HCT116 (cell line): ENCODE data around the gene THSD4. TPM values are rescaled to one million over a fixed set of nuclear protein-coding genes. Genes with fewer than 3 reads are reported as not detected.

ENCODE experiments used
- ATAC-seq: fragments of 200-7000 bp; cut with Tn5 transposase; 2 replicates; pipeline ENCODE4 v1.9.1; 2020; ENCODE audit warnings: mild to moderate bottlenecking, moderate library complexity
- BruUV-seq: library from RNA; stranded (reverse); fragments of 400-500 nt; replicated peaks from 2 replicates; lab custom pipeline; 2021; lab: Mats Ljungman, UMichigan
- CTCF ChIA-PET: fragments of 300-600 bp; sonication (Branson Sonifier 250); formaldehyde crosslinking; loops from one replicate; lab custom pipeline; 2021; ENCODE audit warnings: antibody characterized with exemption; lab: Charles Lee
- POLR2A ChIA-PET: fragments of 300-600, 350-600 bp; sonication (Branson Sonifier 250); formaldehyde crosslinking; loops from one replicate; lab custom pipeline; 2021; ENCODE audit warnings: antibody characterized with exemption; lab: Charles Lee
- RAD21 ChIA-PET, 2 experiments: fragments of 300-600 bp; sonication (Branson Sonifier 250); formaldehyde crosslinking; loops; one replicate each; lab custom pipeline; 2023; ENCODE audit warnings: low total read pairs in 2 of 2; ENCODE audit not compliant: uncharacterized antibody in 2 of 2, unreplicated experiment in 2 of 2, low non-redundant PET in 1 of 2; lab: Charles Lee
- DNase-seq: peaks from one replicate; pipeline ENCODE4 v3.0.0-alpha.2; 2010; ENCODE audit warnings: low read depth, low spot score
- H2AFZ ChIP-seq: fragments of 200-600 bp; shearing (Covaris generic), sonication (generic); 2 replicates; pipeline ENCODE4 v1.6.1; 2017; ENCODE audit warnings: low read depth, mixed run types, mixed read lengths, antibody characterized with exemption, low read length; ENCODE audit not compliant: poor library complexity, severe bottlenecking
- H3K27ac ChIP-seq: 2 replicates; pipeline ENCODE4 v1.5.1; 2012; ENCODE audit warnings: low read depth, low read length
- H3K27me3 ChIP-seq: fragments of 200-600 bp; sonication (generic); 2 replicates; pipeline ENCODE4 v1.6.1; 2016; ENCODE audit warnings: mixed run types, low read length, mixed read lengths; ENCODE audit not compliant: insufficient read depth
- H3K36me3 ChIP-seq, 2 experiments: fragments of 200-500 bp in 1 of 2; fragments of 200-600 bp in 1 of 2; sonication (Bioruptor generic) in 1 of 2; sonication (generic) in 1 of 2; 2 replicates each; pipeline versions ENCODE4 v1.5.1 to v1.6.1; 2014 to 2016; ENCODE audit warnings: low read length in 2 of 2, inconsistent platforms in 1 of 2, mixed read lengths in 1 of 2, mixed run types in 1 of 2; ENCODE audit not compliant: insufficient read depth in 2 of 2, control insufficient read depth in 1 of 2
- H3K4me1 ChIP-seq, 2 experiments: fragments of 200-600 bp in 1 of 2; sonication (generic) in 1 of 2; 2 replicates each; pipeline versions ENCODE4 v1.5.1 to v1.6.1; 2012 to 2017; ENCODE audit warnings: low read length in 2 of 2, inconsistent platforms in 1 of 2, mild to moderate bottlenecking in 1 of 2, mixed read lengths in 1 of 2, mixed run types in 1 of 2, moderate library complexity in 1 of 2; ENCODE audit not compliant: insufficient read depth in 2 of 2, control insufficient read depth in 1 of 2
- H3K4me2 ChIP-seq: fragments of 200-600 bp; sonication (generic); 2 replicates; pipeline ENCODE4 v1.6.1; 2017; ENCODE audit warnings: mixed run types, low read length, mixed read lengths
- H3K4me3 ChIP-seq, 2 experiments: fragments of 200-600 bp in 1 of 2; sonication (generic) in 1 of 2; replicated peaks in 1 of 2; 2 replicates each; pipeline ENCODE4 v1.5.1; 2011 to 2016; ENCODE audit warnings: low read length in 2 of 2, control low read depth in 1 of 2, low read depth in 1 of 2, mild to moderate bottlenecking in 1 of 2, mixed read lengths in 1 of 2, mixed run types in 1 of 2
- H3K79me2 ChIP-seq: fragments of 200-600 bp; sonication (generic); 2 replicates; pipeline ENCODE4 v1.6.1; 2017; ENCODE audit warnings: mild to moderate bottlenecking, mixed run types, low read length, moderate library complexity, mixed read lengths; ENCODE audit not compliant: insufficient read depth
- H3K9ac ChIP-seq: fragments of 200-600 bp; sonication (generic); 2 replicates; pipeline ENCODE4 v1.6.1; 2016; ENCODE audit warnings: low read length, mixed read lengths
- H3K9me2 ChIP-seq: fragments of 200-600 bp; sonication (generic), shearing (Covaris generic); 2 replicates; pipeline ENCODE4 v1.6.1; 2017; ENCODE audit warnings: mixed run types, mild to moderate bottlenecking, moderate library complexity; ENCODE audit not compliant: insufficient read depth
- H3K9me3 ChIP-seq, 2 experiments: fragments of 200-500 bp in 1 of 2; fragments of 200-600 bp in 1 of 2; sonication (Bioruptor generic) in 1 of 2; sonication (generic) in 1 of 2; 2 replicates each; pipeline ENCODE4 v1.6.1; 2014 to 2017; ENCODE audit warnings: low read length in 2 of 2, mixed read lengths in 2 of 2, inconsistent platforms in 1 of 2, low read depth in 1 of 2, mild to moderate bottlenecking in 1 of 2, mixed run types in 1 of 2, moderate library complexity in 1 of 2; ENCODE audit not compliant: control insufficient read depth in 1 of 2, insufficient read depth in 1 of 2
- H4K20me1 ChIP-seq: fragments of 200-600 bp; sonication (generic), shearing (Covaris generic); 2 replicates; pipeline ENCODE4 v1.6.1; 2017; ENCODE audit warnings: mixed run types, mild to moderate bottlenecking, moderate library complexity; ENCODE audit not compliant: insufficient read depth
- CEBPB ChIP-seq: IDR thresholded peaks from 2 replicates; pipeline ENCODE4 v1.6.1; 2012; ENCODE audit warnings: low read depth
- ELF1 ChIP-seq: IDR thresholded peaks from 2 replicates; pipeline ENCODE4 v1.6.1; 2012; ENCODE audit warnings: low read depth, borderline replicate concordance
- RAD21 ChIP-seq: IDR thresholded peaks from 2 replicates; pipeline ENCODE4 v1.6.1; 2012; ENCODE audit warnings: low read depth, mild to moderate bottlenecking
- ZFX ChIP-seq: fragments of 450-650 bp; IDR thresholded peaks from 2 replicates; pipeline ENCODE4 v1.6.1; 2017
- ZNF274 ChIP-seq: fragments of 200-500 bp; sonication (Bioruptor generic); IDR thresholded peaks from 2 replicates; pipeline ENCODE4 v1.6.1; 2014; ENCODE audit warnings: mild to moderate bottlenecking, low read depth, low read length, inconsistent platforms
- intact Hi-C: fragments of 100-400 bp; cut with micrococcal nuclease; formaldehyde crosslinking; loops from 2 replicates; pipeline ENCODE4 v1.10.0; 2022
- total RNA-seq: library from RNA; stranded (reverse); gene quantifications from one replicate; pipeline ENCODE4 v1.2.1, GENCODE V29; 2021; ENCODE audit not compliant: unreplicated experiment
- TF ChIP-seq, protein P1 (sequence below): IDR thresholded peaks from 2 replicates; pipeline ENCODE4 v1.6.1; 2012
- TF ChIP-seq, protein P2 (sequence below), 3 experiments: fragments of 200-600 bp in 1 of 3; sonication (generic) in 1 of 3; IDR thresholded peaks in 2 of 3; conservative IDR thresholded peaks in 1 of 3; 2 replicates each; pipeline ENCODE4 v1.5.1; 2012 to 2017; ENCODE audit warnings: low read depth in 2 of 3, low read length in 2 of 3, antibody characterized with exemption in 1 of 3, borderline replicate concordance in 1 of 3, control low read depth in 1 of 3, mild to moderate bottlenecking in 1 of 3, mixed read lengths in 1 of 3, mixed run types in 1 of 3, moderate library complexity in 1 of 3; ENCODE audit not compliant: insufficient read depth in 1 of 3
- TF ChIP-seq, protein P3 (sequence below): IDR thresholded peaks from 2 replicates; pipeline ENCODE4 v1.6.1; 2012; ENCODE audit warnings: low read depth

The THSD4 gene
- total RNA-seq, 1 experiment from 2014 or later = 30.5 TPM

DNA sequence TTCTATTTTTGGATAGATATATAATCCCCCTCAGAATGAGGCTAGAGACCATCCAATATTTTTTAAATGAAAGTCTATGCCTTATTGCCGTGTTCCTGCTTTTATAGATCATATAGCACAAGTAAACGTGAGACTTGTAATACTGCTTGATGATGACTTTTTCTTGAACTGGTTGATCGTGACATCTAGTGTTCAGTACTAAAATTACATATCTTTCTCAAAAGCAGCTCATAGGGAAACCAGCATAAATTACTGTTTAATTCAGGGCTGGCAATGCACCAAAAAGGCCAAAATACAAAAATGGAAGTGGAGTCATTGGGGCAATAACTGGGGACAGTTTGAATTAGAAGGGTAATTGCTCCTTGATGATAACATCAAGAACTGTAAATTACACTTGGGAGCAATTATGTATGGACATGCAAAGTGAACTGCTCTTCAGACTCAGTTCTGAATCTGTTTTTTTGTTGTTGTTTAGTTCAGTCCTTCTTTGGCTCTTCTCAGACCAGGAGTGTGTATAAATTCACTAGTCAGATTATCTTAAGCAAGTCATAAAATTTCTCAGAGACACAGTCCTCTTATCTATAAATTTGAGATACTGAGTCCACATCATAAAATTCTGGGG, 325.3 kb downstream of the THSD4 start:
- BruUV-seq = no TSS peak
- ChIA-PET CTCF (interaction anchor here (0.5 to 2.9 kb wide), 17 partner anchors 11 to 718 kb away, joined by 3 to 48 read pairs (median 4); no protein-coding TSS in a partner anchor), POLR2A (no interaction called here), RAD21 (interaction anchor here (0.5 to 1.4 kb wide), 5 partner anchors 54 to 430 kb away, joined by 3 to 8 read pairs (median 4); no protein-coding TSS in a partner anchor)
- Histone ChIP-seq H3K79me2 (no peaks in the 10 kb centered on the region), H3K9me3 (peaks cover 0 to 5% of the 10 kb centered on the region in 2 experiments; a peak in 1 of 4 replicates), H3K27ac (no peak overlapping the region), H3K9me2 (no peaks in the 10 kb centered on the region), H3K36me3 (0 out of 4 replicates have a peak, but pooled peaks cover 0 to 3% of the 10 kb centered on the region in 2 experiments), H3K4me3 (no peak overlapping the region), H3K4me1 (peaks cover 46 to 51% of the 10 kb centered on the region in 2 experiments), H3K27me3 (no peaks in the 10 kb centered on the region), H3K4me2 (no peak overlapping the region), H4K20me1 (no peaks in the 10 kb centered on the region), H2AFZ (no peak overlapping the region), H3K9ac (no peak overlapping the region)
- TF ChIP-seq, protein P1, sequence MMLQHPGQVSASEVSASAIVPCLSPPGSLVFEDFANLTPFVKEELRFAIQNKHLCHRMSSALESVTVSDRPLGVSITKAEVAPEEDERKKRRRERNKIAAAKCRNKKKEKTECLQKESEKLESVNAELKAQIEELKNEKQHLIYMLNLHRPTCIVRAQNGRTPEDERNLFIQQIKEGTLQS = no peak
- TF ChIP-seq, protein P2, sequence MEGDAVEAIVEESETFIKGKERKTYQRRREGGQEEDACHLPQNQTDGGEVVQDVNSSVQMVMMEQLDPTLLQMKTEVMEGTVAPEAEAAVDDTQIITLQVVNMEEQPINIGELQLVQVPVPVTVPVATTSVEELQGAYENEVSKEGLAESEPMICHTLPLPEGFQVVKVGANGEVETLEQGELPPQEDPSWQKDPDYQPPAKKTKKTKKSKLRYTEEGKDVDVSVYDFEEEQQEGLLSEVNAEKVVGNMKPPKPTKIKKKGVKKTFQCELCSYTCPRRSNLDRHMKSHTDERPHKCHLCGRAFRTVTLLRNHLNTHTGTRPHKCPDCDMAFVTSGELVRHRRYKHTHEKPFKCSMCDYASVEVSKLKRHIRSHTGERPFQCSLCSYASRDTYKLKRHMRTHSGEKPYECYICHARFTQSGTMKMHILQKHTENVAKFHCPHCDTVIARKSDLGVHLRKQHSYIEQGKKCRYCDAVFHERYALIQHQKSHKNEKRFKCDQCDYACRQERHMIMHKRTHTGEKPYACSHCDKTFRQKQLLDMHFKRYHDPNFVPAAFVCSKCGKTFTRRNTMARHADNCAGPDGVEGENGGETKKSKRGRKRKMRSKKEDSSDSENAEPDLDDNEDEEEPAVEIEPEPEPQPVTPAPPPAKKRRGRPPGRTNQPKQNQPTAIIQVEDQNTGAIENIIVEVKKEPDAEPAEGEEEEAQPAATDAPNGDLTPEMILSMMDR (IDR thresholded peaks at IDR 0.05 in 2 of 3, conservative IDR thresholded peaks at IDR 0.05 in 1 of 3; ENCODE audit: borderline replicate concordance in 1 of 3, insufficient read depth in 1 of 3, low read depth in 2 of 3, low read length in 2 of 3) = peak; percentile 22 to 79 (median 68); a peak in 4 of 6 replicates
- no peak for TF ChIP-seq ELF1
- TF ChIP-seq CEBPB = no peak
- no peak for TF ChIP-seq ZNF274
- no peak for TF ChIP-seq ZFX
- TF ChIP-seq, protein P3, sequence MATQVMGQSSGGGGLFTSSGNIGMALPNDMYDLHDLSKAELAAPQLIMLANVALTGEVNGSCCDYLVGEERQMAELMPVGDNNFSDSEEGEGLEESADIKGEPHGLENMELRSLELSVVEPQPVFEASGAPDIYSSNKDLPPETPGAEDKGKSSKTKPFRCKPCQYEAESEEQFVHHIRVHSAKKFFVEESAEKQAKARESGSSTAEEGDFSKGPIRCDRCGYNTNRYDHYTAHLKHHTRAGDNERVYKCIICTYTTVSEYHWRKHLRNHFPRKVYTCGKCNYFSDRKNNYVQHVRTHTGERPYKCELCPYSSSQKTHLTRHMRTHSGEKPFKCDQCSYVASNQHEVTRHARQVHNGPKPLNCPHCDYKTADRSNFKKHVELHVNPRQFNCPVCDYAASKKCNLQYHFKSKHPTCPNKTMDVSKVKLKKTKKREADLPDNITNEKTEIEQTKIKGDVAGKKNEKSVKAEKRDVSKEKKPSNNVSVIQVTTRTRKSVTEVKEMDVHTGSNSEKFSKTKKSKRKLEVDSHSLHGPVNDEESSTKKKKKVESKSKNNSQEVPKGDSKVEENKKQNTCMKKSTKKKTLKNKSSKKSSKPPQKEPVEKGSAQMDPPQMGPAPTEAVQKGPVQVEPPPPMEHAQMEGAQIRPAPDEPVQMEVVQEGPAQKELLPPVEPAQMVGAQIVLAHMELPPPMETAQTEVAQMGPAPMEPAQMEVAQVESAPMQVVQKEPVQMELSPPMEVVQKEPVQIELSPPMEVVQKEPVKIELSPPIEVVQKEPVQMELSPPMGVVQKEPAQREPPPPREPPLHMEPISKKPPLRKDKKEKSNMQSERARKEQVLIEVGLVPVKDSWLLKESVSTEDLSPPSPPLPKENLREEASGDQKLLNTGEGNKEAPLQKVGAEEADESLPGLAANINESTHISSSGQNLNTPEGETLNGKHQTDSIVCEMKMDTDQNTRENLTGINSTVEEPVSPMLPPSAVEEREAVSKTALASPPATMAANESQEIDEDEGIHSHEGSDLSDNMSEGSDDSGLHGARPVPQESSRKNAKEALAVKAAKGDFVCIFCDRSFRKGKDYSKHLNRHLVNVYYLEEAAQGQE = no peak
- peak; percentile 88 for TF ChIP-seq RAD21
- DNase-seq (peak; percentile 68), ATAC-seq (peak; percentile 43; the same call in 1 of the 2 replicates)
- intact Hi-C loops = loop anchor here (1.0 to 2.0 kb wide), 6 partner anchors 54 to 548 kb away; partner anchors contain the start of genes LRRC49, THAP10 and THSD4
